ENCODE data around the gene INTS7.

DNA sequence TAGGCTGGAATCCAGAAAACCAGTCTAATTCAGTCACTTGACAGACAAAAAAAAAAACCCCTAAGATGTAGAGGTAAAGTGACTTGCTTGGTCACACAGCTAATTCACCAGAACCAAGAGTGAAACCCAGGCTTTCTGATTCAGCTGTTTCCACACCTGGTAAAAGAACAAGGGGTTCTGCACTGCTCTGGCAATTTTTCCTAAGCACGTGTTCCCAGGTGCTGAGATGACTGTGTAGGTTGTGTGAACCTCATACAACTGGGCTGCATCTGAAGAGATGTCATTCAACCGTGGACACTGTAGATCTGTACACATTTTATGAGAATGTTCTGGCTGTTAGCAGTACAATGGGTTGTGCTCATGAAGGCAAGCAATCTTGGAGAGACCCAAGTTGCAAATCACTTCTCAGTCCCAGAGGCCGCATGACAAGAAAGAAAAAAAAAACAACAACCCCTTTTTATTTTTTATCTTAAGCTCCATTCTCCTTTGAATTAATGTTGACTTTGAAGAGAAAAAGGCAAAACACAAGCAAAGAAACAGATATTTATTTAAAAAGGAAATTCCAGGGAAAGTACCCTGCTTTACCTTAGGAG is 95.4 kb downstream of the INTS7 start:
- TF ChIP-seq, protein P1, sequence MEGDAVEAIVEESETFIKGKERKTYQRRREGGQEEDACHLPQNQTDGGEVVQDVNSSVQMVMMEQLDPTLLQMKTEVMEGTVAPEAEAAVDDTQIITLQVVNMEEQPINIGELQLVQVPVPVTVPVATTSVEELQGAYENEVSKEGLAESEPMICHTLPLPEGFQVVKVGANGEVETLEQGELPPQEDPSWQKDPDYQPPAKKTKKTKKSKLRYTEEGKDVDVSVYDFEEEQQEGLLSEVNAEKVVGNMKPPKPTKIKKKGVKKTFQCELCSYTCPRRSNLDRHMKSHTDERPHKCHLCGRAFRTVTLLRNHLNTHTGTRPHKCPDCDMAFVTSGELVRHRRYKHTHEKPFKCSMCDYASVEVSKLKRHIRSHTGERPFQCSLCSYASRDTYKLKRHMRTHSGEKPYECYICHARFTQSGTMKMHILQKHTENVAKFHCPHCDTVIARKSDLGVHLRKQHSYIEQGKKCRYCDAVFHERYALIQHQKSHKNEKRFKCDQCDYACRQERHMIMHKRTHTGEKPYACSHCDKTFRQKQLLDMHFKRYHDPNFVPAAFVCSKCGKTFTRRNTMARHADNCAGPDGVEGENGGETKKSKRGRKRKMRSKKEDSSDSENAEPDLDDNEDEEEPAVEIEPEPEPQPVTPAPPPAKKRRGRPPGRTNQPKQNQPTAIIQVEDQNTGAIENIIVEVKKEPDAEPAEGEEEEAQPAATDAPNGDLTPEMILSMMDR (IDR thresholded peaks at IDR 0.05), result no peak
- TF ChIP-seq POLR2A (IDR thresholded peaks at IDR 0.05), result no peak
